Stimulated activated CD8-positive, alpha-beta memory T cell treated with anti-CD3 and anti-CD28 coated beads, Interleukin-7, amount 100 ng/mL, for 1 hour (primary cell): ENCODE measurements around the gene MRGPRX3.
"Not testable (repeated sequence)": the region's sequence is repeated elsewhere in the genome, so short reads cannot be mapped to it uniquely, and the experiment has no call there.

ENCODE experiments used
- DNase-seq, 2 donors: peaks; one replicate each; pipeline ENCODE4 v3.0.0-alpha.2; 2020; ENCODE audit warnings: low read depth in 2 of 2

Gene MRGPRX3

GRCh38 chr11:18132341-18132740 is at the start of gene MRGPRX3:
MRGPRX3 (plus strand) TSS chr11:18132571; CDS start chr11:18137203, 4,632 bp downstream.
- DNase-seq, result no peak

- DNase-seq, result no peak
Measured at GRCh38 chr11:18088366-18088765, 44.0 kb upstream of the MRGPRX3 start.

GRCh38 chr11:18088966-18089365 is 43.4 kb upstream of the MRGPRX3 start:
- DNase-seq, result no peak

- no peak for DNase-seq
Measured at GRCh38 chr11:18091731-18092130, 40.6 kb upstream of the MRGPRX3 start.

GRCh38 chr11:18093959-18094358 is 38.4 kb upstream of the MRGPRX3 start:
- no peak for DNase-seq

- DNase-seq, result no peak
Measured at GRCh38 chr11:18100926-18101656, 31.3 kb upstream of the MRGPRX3 start.

GRCh38 chr11:18105086-18105801 is 27.1 kb upstream of the MRGPRX3 start:
- DNase-seq, result no peak

DNA sequence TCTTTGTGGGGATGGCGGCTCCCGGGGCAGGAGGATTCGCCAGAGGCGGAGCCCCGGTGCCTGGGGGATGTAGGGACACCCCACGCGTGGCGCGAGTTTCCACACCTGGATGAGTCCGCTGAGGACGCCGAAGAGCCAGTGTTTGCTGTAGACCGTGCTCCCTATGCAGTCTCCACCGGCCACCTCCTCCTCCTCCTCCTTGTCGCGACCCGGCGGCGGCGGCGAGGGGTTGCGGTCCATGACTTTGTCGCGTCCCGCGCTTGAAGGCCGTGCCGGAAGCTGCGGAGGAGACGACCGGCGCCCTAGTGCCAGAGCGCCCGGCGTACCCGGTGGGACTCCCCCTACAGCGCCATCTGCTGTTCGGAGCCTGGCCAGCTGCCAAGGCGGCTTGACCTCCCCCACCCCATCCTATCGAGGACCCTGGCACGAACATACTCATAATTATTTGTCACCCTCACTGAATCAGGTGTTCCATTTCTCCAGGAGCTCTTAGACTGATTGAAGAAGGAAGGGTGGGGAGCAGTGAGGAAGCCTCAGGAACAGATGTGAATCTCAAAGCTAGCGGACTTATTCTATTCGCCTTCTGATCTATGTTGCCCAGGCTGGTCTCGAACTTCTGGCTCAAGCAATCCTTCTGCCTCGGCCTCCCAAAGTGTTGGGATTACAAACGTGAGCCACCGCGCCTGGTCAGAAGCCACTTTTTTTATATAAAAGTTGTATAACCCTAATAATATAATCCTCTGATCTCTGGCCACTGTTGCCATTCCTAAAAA is 26.4 kb upstream of the MRGPRX3 start, which contains the start of gene SAAL1:
TSS of gene SAAL1 (minus strand) at position 281 of the 773 bp plus-strand sequence. CDS start at position 240, 41 bp downstream.
- DNase-seq, result peak; percentile 78 to 87

DNA sequence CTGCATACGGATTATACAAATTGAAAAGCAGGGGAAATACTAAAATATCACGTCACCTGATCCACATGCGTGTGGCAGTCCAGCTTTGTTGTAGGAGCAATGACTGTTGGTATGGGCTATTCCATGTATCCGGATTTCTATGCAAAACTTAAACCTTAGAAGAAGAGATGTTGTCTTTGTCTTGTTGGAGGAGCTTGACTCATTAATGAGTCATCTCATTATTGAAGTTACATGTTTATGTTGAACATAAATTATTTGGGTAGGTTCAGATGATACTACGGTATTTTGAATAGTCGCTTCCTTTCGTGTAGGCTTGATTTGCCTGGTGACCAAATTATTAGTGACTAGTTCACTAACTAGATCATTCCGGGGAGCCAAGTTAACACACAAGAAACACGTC is 25.7 kb upstream of the MRGPRX3 start:
- no peak for DNase-seq

DNA sequence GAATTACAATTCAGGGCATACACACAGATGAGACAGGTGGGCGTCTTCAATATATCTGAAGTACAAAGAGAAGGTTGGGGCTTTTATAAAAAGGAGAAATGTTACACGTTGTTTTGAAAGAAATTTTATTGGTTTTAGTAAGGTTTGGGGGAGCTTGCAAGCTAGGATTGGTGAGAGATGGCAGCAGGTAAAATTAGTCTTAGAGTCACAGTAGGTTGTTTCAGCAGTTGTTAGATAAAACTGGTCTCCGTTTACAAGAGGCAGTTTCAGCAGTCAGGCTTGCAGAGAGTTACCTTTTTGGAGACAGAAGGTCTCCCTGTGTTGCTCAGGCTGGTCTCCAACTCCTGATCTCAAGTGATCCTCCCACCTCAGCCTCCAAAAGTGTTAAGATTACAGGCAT is 24.1 kb upstream of the MRGPRX3 start:
- DNase-seq, result no peak

DNA sequence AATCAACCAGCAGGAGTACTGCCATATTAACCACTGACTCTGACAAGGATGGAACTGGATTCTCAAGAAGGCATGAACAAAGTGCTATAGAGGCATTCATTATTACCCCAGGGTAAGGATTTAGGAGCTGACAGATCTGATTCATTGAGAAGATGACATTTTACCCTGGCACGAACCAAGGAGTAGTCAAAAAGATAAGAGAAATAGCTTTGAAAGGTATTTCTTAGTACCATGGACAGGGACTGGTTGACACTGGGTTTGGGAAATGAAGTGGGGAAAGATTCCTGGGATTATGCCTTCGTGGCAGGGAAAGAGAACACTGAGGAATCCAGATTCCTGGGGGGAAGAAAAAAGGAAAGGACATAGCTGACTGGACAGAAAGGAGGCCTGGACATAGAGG is 21.4 kb upstream of the MRGPRX3 start:
- no peak for DNase-seq

DNA sequence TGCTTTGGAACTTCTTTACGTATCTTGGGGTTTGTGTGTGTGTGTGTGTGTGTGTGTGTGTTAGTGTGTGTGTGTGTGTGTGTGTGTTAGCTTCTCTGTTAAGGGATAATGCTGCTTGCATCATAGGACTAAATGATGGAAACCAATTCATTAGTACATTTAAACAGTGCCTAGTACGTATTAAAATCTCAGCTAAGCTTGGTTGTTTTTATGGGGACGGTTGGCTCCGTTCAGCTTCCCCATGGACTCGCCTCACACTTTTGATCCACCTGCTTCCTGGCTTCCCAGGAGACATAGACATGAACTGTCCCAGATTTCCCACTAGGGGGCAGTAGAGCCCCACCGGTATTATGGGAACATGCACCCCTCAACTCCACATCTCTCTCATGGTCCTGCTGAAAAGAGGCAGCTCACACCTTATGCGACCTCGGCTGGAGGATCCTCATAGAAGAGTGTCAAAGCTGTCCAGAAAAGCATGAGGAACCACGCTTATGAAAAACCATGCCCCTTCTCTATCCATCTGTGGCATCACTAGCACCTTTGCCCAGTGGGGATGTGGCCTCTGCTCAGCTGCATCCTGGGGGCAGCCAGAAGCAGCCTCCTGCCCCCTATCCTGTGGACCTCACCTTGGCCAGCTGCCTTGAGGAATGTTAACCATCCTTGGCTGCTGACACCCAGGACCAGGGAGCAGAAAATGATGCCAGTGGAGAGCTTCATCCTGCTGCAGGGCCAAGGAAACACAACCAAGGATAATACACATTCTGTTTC is 16.8 kb upstream of the MRGPRX3 start:
- DNase-seq, result peak; percentile 21 to 48

- DNase-seq, result not testable (repeated sequence)
Measured at GRCh38 chr11:18121331-18121828, 11.0 kb upstream of the MRGPRX3 start.

- not testable (repeated sequence) for DNase-seq
Measured at GRCh38 chr11:18131115-18131514, 1.3 kb upstream of the MRGPRX3 start.

- DNase-seq, result no peak
Measured at GRCh38 chr11:18135308-18135707, 2.9 kb downstream of the MRGPRX3 start.

DNA sequence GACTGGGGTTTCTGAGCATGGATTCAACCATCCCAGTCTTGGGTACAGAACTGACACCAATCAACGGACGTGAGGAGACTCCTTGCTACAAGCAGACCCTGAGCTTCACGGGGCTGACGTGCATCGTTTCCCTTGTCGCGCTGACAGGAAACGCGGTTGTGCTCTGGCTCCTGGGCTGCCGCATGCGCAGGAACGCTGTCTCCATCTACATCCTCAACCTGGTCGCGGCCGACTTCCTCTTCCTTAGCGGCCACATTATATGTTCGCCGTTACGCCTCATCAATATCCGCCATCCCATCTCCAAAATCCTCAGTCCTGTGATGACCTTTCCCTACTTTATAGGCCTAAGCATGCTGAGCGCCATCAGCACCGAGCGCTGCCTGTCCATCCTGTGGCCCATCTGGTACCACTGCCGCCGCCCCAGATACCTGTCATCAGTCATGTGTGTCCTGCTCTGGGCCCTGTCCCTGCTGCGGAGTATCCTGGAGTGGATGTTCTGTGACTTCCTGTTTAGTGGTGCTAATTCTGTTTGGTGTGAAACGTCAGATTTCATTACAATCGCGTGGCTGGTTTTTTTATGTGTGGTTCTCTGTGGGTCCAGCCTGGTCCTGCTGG is 4.9 kb downstream of the MRGPRX3 start:
- DNase-seq, result no peak

GRCh38 chr11:18140145-18140544 is 7.8 kb downstream of the MRGPRX3 start:
- DNase-seq, result no peak

DNA sequence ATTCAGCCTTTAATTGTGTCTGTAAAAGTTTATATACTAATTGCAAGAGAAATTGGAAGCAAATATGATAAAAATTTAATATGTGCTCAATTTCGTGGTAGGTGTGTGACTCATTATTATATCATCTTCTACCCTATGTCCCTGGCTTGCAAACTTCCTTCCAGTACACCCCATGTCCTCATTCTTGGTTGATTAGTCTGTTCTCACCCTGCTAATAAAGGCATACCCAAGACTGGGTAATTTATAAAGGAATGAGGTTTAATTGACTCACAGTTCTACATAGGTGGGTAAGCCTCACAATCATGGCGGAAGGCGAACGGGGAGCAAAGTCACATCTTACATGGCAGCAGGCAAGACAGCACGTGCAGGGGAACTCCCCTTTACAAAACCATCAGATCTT is 11.9 kb downstream of the MRGPRX3 start:
- DNase-seq, result no peak

GRCh38 chr11:18145025-18145424 is 12.7 kb downstream of the MRGPRX3 start:
- no peak for DNase-seq

DNA sequence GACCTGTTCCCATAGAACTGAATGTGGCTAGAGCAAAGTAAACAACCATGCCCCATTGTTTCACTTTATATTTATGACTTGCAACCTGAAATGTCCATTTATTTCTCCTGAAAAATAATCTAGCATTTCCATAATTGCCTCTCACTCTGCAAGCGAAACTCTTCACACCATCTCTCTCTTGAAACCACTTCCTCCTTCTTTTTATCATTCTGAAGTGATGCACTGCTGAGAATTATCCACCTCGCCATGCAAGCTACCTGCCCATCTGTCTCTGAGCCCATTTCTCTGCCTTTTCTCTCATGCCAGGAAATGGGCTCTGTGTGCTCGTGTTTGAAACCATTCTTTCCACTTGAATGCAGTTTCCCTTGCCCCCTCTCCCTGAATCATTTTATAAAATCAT is 13.5 kb downstream of the MRGPRX3 start:
- DNase-seq, result no peak

GRCh38 chr11:18151581-18151980 is 19.2 kb downstream of the MRGPRX3 start:
- no peak for DNase-seq
